ENCODE data around the gene USP7. TPM values are rescaled to one million over a fixed set of nuclear protein-coding genes. Genes with fewer than 3 reads are reported as not detected.

Gene USP7
- total RNA-seq, 1 donor from 2014 or later = 188 TPM

- H3K36me3 Mint-ChIP-seq (ENCODE audit: low read depth) = peaks cover 11% of the 10 kb centered on the region
- DNase-seq (ENCODE audit: low spot score) = no peak
- H3K4me1 Mint-ChIP-seq (ENCODE audit: low read depth) = peaks cover 29% of the 10 kb centered on the region
- no peaks in the 10 kb centered on the region for H3K27me3 Mint-ChIP-seq (ENCODE audit: insufficient read depth)
- intact Hi-C loops (cut with micrococcal nuclease) = loop anchor here (10.0 kb wide), 1 partner anchor 1883 kb away; the partner anchor contains the start of gene NUBP1
- no peak overlapping the region for H3K27ac Mint-ChIP-seq
- no peaks in the 10 kb centered on the region for H3K9me3 Mint-ChIP-seq
- no peak overlapping the region for H3K4me3 Mint-ChIP-seq
These were observed 102.0 kb downstream of the USP7 start for GRCh38 chr16:8861563-8862308.

DNA sequence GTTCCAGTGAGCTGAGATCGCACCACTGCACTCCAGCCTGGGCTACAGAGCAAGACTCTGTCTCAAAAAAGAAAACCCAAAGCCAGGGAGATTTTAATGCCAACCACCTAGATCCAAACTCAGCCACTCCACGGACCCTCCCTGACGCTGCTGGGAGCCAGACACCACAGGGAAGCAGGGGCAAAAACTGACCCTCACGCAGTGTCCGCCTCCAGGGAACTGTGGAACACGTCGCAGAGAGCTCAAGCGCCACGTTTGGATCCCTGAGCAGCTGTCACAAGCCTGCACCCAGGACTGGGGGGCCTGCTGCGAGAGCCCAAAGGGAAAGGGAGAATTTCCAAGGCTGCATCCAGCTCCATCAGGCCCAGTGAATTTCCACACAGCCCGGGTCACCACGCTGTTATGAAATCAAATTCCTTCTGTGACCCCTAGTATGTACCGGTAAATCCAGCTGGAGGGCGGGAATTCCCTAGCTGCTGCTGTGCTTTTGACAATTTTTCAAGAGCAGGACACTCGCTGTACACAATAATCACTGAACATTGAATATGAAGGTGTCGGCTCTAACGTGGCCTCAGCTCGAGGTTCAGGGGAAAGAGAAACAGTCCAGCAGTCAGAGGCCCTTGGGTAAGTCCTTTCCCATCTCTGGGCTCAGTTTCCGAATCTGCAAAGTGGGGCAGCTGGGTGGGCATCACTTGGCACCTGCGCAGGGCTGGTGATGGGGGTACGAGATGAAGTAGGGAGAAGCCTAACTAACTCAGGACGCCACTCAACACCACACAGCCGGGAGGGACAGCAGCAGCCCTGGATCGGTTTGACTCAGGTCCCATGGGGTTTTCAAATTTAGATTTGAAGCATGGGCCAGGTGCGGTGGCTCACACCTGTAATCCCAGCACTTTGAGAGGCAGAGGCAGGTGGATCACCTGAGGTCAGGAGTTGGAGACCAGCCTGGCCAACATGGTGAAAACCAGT is 103.5 kb downstream of the USP7 start:
- H3K36me3 Mint-ChIP-seq (ENCODE audit: low read depth) = peaks cover 19% of the 10 kb centered on the region
- H3K9me3 Mint-ChIP-seq = no peaks in the 10 kb centered on the region
- no peak overlapping the region for H3K4me3 Mint-ChIP-seq
- intact Hi-C loops (cut with micrococcal nuclease) = loop anchor here (10.0 kb wide), 1 partner anchor 1885 kb away; the partner anchor contains the start of gene NUBP1
- peaks cover 26% of the 10 kb centered on the region for H3K4me1 Mint-ChIP-seq (ENCODE audit: low read depth)
- H3K27me3 Mint-ChIP-seq (ENCODE audit: insufficient read depth) = no peaks in the 10 kb centered on the region
- no peak for DNase-seq (ENCODE audit: low spot score)
- H3K27ac Mint-ChIP-seq = no peak overlapping the region

- peaks cover 22% of the 10 kb centered on the region for H3K36me3 Mint-ChIP-seq (ENCODE audit: low read depth)
- no peak for DNase-seq (ENCODE audit: low spot score)
- intact Hi-C loops (cut with micrococcal nuclease) = no loop called here
- no peaks in the 10 kb centered on the region for H3K27me3 Mint-ChIP-seq (ENCODE audit: insufficient read depth)
- H3K27ac Mint-ChIP-seq = no peak overlapping the region
- peaks cover 22% of the 10 kb centered on the region for H3K4me1 Mint-ChIP-seq (ENCODE audit: low read depth)
- H3K4me3 Mint-ChIP-seq = no peak overlapping the region
- H3K9me3 Mint-ChIP-seq = no peaks in the 10 kb centered on the region
These were observed 104.5 kb downstream of the USP7 start for GRCh38 chr16:8858994-8859912.

DNA sequence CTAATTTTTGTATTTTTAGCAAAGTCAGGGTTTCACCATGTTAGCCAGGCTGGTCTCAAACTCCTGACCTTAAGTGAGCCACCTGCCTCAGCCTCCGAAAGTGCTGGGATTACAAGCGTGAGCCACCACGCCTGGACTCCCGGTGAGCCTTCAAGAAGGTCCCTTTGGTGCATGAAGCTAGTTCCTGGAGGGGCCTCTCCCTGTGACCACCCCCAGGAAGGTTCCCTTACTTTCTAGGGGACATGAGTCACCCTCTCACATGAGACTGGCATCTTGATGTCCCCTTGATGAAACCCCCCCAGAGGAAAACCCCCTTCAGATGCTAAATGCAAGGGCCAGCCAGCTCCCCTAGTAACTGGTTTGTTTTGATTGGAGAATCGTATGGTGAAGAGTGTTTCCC is 107.7 kb downstream of the USP7 start:
- peaks cover 15% of the 10 kb centered on the region for H3K4me1 Mint-ChIP-seq (ENCODE audit: low read depth)
- H3K27ac Mint-ChIP-seq = no peak overlapping the region
- H3K36me3 Mint-ChIP-seq (ENCODE audit: low read depth) = peaks cover 30% of the 10 kb centered on the region
- DNase-seq (ENCODE audit: low spot score) = no peak
- intact Hi-C loops (cut with micrococcal nuclease) = no loop called here
- H3K9me3 Mint-ChIP-seq = no peaks in the 10 kb centered on the region
- no peak overlapping the region for H3K4me3 Mint-ChIP-seq
- no peaks in the 10 kb centered on the region for H3K27me3 Mint-ChIP-seq (ENCODE audit: insufficient read depth)

- Mint-ChIP-seq H3K27me3 (ENCODE audit: insufficient read depth) (no peaks in the 10 kb centered on the region), H3K4me3 (no peak overlapping the region), H3K36me3 (ENCODE audit: low read depth) (peaks cover 35% of the 10 kb centered on the region), H3K9me3 (no peaks in the 10 kb centered on the region), H3K4me1 (ENCODE audit: low read depth) (peaks cover 23% of the 10 kb centered on the region), H3K27ac (peak overlapping the region; percentile 43)
- no peak for DNase-seq (ENCODE audit: low spot score)
- intact Hi-C loops (cut with micrococcal nuclease) = no loop called here
These were observed 108.5 kb downstream of the USP7 start for GRCh38 chr16:8855051-8855786.

DNA sequence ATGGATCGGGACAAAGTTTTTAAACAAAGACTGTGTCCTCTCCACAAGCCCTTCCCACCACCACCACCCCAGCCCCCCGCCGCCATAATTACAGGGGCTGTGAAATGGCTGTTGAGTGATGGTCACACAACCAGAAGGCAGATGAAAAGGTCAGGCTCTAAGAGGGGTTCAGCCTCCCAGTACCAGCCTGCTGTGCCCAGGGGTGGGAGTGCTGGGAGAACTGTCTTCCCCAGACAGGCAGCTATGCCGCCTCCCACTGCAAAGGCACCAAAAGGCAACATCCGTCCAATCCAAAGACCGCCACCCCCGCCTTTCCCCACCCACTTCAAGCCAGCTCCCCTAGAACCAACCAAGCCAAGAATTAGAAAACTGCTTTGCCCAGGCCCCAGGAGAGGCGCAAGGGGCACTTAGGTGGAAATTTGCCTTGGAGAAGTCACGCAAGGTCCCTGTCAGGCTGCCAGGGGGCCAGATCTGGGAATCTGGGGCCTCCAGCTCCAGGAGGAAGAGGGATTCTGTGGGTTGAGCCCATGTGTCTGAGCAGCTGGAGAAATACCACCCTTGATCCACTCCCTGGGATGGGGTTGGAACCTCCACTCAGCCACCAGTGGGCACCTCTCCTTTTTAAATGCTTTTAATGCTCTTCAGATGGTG is 109.3 kb downstream of the USP7 start:
- Mint-ChIP-seq H3K4me1 (ENCODE audit: low read depth) (peaks cover 25% of the 10 kb centered on the region), H3K36me3 (ENCODE audit: low read depth) (peaks cover 39% of the 10 kb centered on the region)

DNA sequence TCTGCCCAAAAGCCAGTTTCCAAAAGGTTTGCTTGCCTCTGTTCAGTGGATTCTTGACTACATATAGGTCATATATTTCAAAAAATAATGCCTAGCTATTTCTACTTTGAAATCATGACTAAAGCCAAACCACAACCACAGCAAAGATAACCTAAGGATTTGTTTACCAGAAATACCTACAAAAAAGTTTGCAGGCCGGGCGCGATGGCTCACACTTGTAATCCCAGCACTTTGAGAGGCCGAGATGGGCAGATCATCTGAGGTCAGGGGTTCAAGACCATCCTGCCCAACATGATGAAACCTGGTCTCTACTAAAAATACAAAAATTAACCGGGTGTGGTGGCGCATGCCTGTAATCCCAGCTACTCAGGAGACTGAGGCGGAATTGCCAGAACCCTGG is 110.1 kb downstream of the USP7 start:
- DNase-seq (ENCODE audit: low spot score) = no peak
- H3K36me3 Mint-ChIP-seq (ENCODE audit: low read depth) = peaks cover 42% of the 10 kb centered on the region
- intact Hi-C loops (cut with micrococcal nuclease) = no loop called here
- H3K27ac Mint-ChIP-seq = peak overlapping the region; percentile 34
- H3K27me3 Mint-ChIP-seq (ENCODE audit: insufficient read depth) = no peaks in the 10 kb centered on the region
- H3K4me1 Mint-ChIP-seq (ENCODE audit: low read depth) = peaks cover 28% of the 10 kb centered on the region
- no peak overlapping the region for H3K4me3 Mint-ChIP-seq
- H3K9me3 Mint-ChIP-seq = no peaks in the 10 kb centered on the region

More for the DNA sequence above, 109.3 kb downstream of the USP7 start:
- DNase-seq (ENCODE audit: low spot score) = no peak
- no peaks in the 10 kb centered on the region for H3K9me3 Mint-ChIP-seq
- intact Hi-C loops (cut with micrococcal nuclease) = no loop called here
- no peak overlapping the region for H3K27ac Mint-ChIP-seq
- H3K4me3 Mint-ChIP-seq = no peak overlapping the region
- H3K27me3 Mint-ChIP-seq (ENCODE audit: insufficient read depth) = no peaks in the 10 kb centered on the region

GRCh38 chr16:8853150-8853549 is 110.6 kb downstream of the USP7 start:
- Mint-ChIP-seq H3K36me3 (ENCODE audit: low read depth) (peaks cover 41% of the 10 kb centered on the region), H3K27me3 (ENCODE audit: insufficient read depth) (no peaks in the 10 kb centered on the region), H3K4me3 (no peak overlapping the region), H3K9me3 (no peaks in the 10 kb centered on the region), H3K27ac (peak overlapping the region; percentile 34), H3K4me1 (ENCODE audit: low read depth) (peaks cover 27% of the 10 kb centered on the region)
- no peak for DNase-seq (ENCODE audit: low spot score)
- intact Hi-C loops (cut with micrococcal nuclease) = no loop called here

DNA sequence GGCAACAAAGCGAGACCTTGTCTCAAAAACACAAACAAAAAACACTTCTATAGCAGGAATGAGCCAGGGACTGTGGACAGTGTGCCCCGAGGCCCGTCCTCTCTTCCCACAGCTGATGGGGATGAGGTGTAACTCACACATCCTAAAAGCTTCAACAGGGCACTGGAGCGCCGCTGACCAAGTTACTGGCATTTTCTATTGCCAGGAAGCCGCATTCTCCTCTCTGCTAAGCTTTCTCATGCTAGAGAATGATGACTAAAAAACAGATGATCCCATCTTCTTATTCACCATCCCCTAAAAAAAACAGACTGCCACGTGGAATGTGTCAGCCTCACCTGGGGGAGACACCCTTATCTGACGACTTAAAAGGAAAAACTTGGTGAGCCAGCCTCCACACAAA is 111.2 kb downstream of the USP7 start:
- Mint-ChIP-seq H3K9me3 (no peaks in the 10 kb centered on the region), H3K4me3 (no peak overlapping the region), H3K4me1 (ENCODE audit: low read depth) (peaks cover 25% of the 10 kb centered on the region), H3K27me3 (ENCODE audit: insufficient read depth) (no peaks in the 10 kb centered on the region), H3K36me3 (ENCODE audit: low read depth) (peaks cover 37% of the 10 kb centered on the region), H3K27ac (no peak overlapping the region)
- no peak for DNase-seq (ENCODE audit: low spot score)
- intact Hi-C loops (cut with micrococcal nuclease) = no loop called here

GRCh38 chr16:8851761-8852403 is 111.8 kb downstream of the USP7 start:
- Mint-ChIP-seq H3K4me1 (ENCODE audit: low read depth) (peaks cover 25% of the 10 kb centered on the region), H3K36me3 (ENCODE audit: low read depth) (peaks cover 36% of the 10 kb centered on the region), H3K9me3 (no peaks in the 10 kb centered on the region), H3K4me3 (no peak overlapping the region), H3K27ac (no peak overlapping the region), H3K27me3 (ENCODE audit: insufficient read depth) (no peaks in the 10 kb centered on the region)
- intact Hi-C loops (cut with micrococcal nuclease) = no loop called here
- no peak for DNase-seq (ENCODE audit: low spot score)

DNA sequence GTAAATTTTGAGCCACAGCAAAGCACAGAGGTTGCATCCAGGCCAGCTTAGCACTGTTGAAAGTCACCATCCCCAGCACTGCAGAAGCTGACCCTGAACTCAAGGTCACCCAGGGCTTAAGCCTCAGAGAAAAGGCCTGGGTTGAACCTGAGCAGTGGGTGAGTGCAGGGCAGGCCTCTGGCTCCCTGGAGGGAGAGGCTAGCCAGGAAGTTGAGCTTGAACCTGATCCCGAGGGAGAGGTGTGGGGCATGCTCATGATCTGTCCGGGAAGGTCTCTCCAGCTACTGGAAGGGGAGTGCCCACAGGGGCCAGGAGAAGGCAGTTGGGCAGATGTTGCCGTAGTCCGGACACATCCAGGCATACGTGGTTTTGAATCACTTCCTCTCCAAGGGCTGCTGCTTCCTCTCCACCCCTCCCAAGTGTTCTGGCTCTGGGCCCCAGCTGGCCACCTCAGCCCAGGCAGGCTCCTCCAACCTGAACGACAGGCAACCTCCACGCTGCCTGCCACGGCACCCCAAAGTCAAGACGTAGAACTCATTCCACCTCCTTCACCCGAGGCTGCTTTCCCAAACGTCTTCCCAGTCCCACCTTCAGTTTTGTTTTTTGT is 113.3 kb downstream of the USP7 start:
- H3K9me3 Mint-ChIP-seq = no peaks in the 10 kb centered on the region
- H3K4me3 Mint-ChIP-seq = no peak overlapping the region
- peaks cover 18% of the 10 kb centered on the region for H3K4me1 Mint-ChIP-seq (ENCODE audit: low read depth)
- DNase-seq (ENCODE audit: low spot score) = no peak
- H3K36me3 Mint-ChIP-seq (ENCODE audit: low read depth) = peaks cover 30% of the 10 kb centered on the region
- intact Hi-C loops (cut with micrococcal nuclease) = no loop called here
- H3K27me3 Mint-ChIP-seq (ENCODE audit: insufficient read depth) = no peaks in the 10 kb centered on the region
- H3K27ac Mint-ChIP-seq = peak overlapping the region; percentile 67
